HepG2 (cell line): ENCODE measurements around the gene GPN2. TPM values are rescaled to one million over a fixed set of nuclear protein-coding genes. Genes with fewer than 3 reads are reported as not detected.

Experiments used
- ARHGAP35 ChIP-seq: sonication (generic); formaldehyde crosslinking; IDR thresholded peaks from 2 replicates; pipeline ENCODE4 v1.9.0; 2022; ENCODE audit warnings: mild to moderate bottlenecking, inconsistent platforms, moderate library complexity, missing genetic modification reagents, borderline replicate concordance
- FOXA1 ChIP-seq, 2 experiments: fragments of 450-650 bp in 1 of 2; sonication (generic) in 1 of 2; formaldehyde crosslinking in 1 of 2; IDR thresholded peaks; 2 replicates each; pipeline versions ENCODE4 v1.4.0 to v1.6.1; 2016 to 2020; ENCODE audit warnings: missing genetic modification reagents in 1 of 2
- MTA1 ChIP-seq: sonication (generic); formaldehyde crosslinking; IDR thresholded peaks from 2 replicates; pipeline ENCODE4 v1.4.0; 2020; ENCODE audit warnings: missing genetic modification reagents, mild to moderate bottlenecking, borderline replicate concordance
- PAF1 ChIP-seq: IDR thresholded peaks from 2 replicates; pipeline ENCODE4 v1.6.1; 2016; ENCODE audit warnings: missing genetic modification reagents, missing compliant biosample characterization
- PAWR ChIP-seq: sonication (generic); formaldehyde crosslinking; IDR thresholded peaks from 2 replicates; pipeline ENCODE4 v1.4.0; 2020; ENCODE audit warnings: missing genetic modification reagents, mild to moderate bottlenecking, borderline replicate concordance
- RAD21 ChIP-seq: fragments of 450-650 bp; formaldehyde crosslinking; IDR thresholded peaks from 2 replicates; pipeline ENCODE4 v1.5.0; 2020; ENCODE audit warnings: mild to moderate bottlenecking
- SOX5 ChIP-seq: IDR thresholded peaks from 2 replicates; pipeline ENCODE4 v1.6.1; 2016; ENCODE audit warnings: borderline replicate concordance
- TBX3 ChIP-seq: fragments of 450-650 bp; IDR thresholded peaks from 2 replicates; pipeline ENCODE4 v1.6.1; 2017; ENCODE audit warnings: antibody characterized with exemption, mild to moderate bottlenecking, inconsistent platforms, borderline replicate concordance
- TP53 ChIP-seq: sonication (generic); formaldehyde crosslinking; conservative IDR thresholded peaks from 2 replicates; pipeline ENCODE4 v1.4.0; 2020; ENCODE audit warnings: missing genetic modification reagents
- XBP1 ChIP-seq: sonication (generic); formaldehyde crosslinking; IDR thresholded peaks from 2 replicates; pipeline ENCODE4 v1.5.0; 2020; ENCODE audit warnings: missing genetic modification reagents
- ZFX ChIP-seq: sonication (generic); formaldehyde crosslinking; IDR thresholded peaks from 2 replicates; pipeline ENCODE4 v1.4.0; 2020; ENCODE audit warnings: mild to moderate bottlenecking, low read depth, missing genetic modification reagents, moderate library complexity
- ZNF17 ChIP-seq: sonication (generic); formaldehyde crosslinking; IDR thresholded peaks from 2 replicates; pipeline ENCODE4 v1.5.0; 2020; ENCODE audit warnings: mild to moderate bottlenecking, missing genetic modification reagents
- ZNF234 ChIP-seq: sonication (generic); formaldehyde crosslinking; conservative IDR thresholded peaks from 2 replicates; pipeline ENCODE4 v1.5.1; 2020; ENCODE audit warnings: mild to moderate bottlenecking, missing genetic modification reagents
- ZNF367 ChIP-seq: sonication (generic); formaldehyde crosslinking; IDR thresholded peaks from 2 replicates; pipeline ENCODE4 v1.4.0; 2020; ENCODE audit warnings: missing genetic modification reagents, borderline replicate concordance
- ZNF737 ChIP-seq: sonication (generic); formaldehyde crosslinking; IDR thresholded peaks from 2 replicates; pipeline ENCODE4 v1.5.0; 2020; ENCODE audit warnings: missing genetic modification reagents, mild to moderate bottlenecking, borderline replicate concordance
- ZNF790 ChIP-seq: sonication (generic); formaldehyde crosslinking; IDR thresholded peaks from 2 replicates; pipeline ENCODE4 v1.8.0; 2022; ENCODE audit warnings: missing genetic modification reagents, mild to moderate bottlenecking, borderline replicate concordance
- ZNF841 ChIP-seq: sonication (generic); formaldehyde crosslinking; IDR thresholded peaks from 2 replicates; pipeline ENCODE4 v1.8.1; 2023; ENCODE audit warnings: missing genetic modification reagents, borderline replicate concordance
- ZSCAN9 ChIP-seq: IDR thresholded peaks from 2 replicates; pipeline ENCODE4 v1.6.1; 2016; ENCODE audit warnings: borderline replicate concordance
- polyA plus RNA-seq, 8 experiments: library from polyadenylated mRNA; depleted of rRNA in 3 of 8; stranded (reverse) in 7 of 8; unstranded in 1 of 8; fragments of >200 nt; fragmentation: Illumina TruSeq in 4 of 8; extraction: Trizol in 4 of 8; gene quantifications; 2 replicates each; pipeline versions ENCODE4 v1.2.1 to v1.2.3, GENCODE V29; 2011 to 2016; ENCODE audit warnings: low read depth in 4 of 8, missing spikeins in 1 of 8, mixed read lengths in 1 of 8; ENCODE audit not compliant: insufficient read depth in 1 of 8
- total RNA-seq, 5 experiments: library from RNA; depleted of rRNA; stranded (reverse); fragments of >200 nt; fragmentation: Illumina TruSeq; extraction: Trizol; gene quantifications; 2 replicates each; pipeline ENCODE4 v1.2.3, GENCODE V29; 2016; ENCODE audit warnings: low read depth in 1 of 5
- TF ChIP-seq, protein P1 (sequence below): sonication (generic); formaldehyde crosslinking; IDR thresholded peaks from 2 replicates; pipeline ENCODE4 v1.8.0; 2022; ENCODE audit warnings: mild to moderate bottlenecking, missing genetic modification reagents
- TF ChIP-seq, protein P2 (sequence below): sonication (generic); formaldehyde crosslinking; IDR thresholded peaks from 2 replicates; pipeline ENCODE4 v1.8.1; 2022; ENCODE audit warnings: low read depth, mild to moderate bottlenecking, missing genetic modification reagents
- TF ChIP-seq, protein P3 (sequence below), 2 experiments: sonication (generic) in 1 of 2; formaldehyde crosslinking in 1 of 2; IDR thresholded peaks; 2 replicates each; pipeline versions ENCODE4 v1.5.1 to v1.6.1; 2011 to 2020; ENCODE audit warnings: borderline replicate concordance in 1 of 2, low read depth in 1 of 2, low read length in 1 of 2, mild to moderate bottlenecking in 1 of 2, missing genetic modification reagents in 1 of 2, moderate library complexity in 1 of 2

GPN2 gene
- total and polyA plus RNA-seq, 2 of the 13 experiments (the other 11 are each of a cell fraction or from before 2014, with no cell fraction given), result 19.3 to 38.9 TPM

DNA sequence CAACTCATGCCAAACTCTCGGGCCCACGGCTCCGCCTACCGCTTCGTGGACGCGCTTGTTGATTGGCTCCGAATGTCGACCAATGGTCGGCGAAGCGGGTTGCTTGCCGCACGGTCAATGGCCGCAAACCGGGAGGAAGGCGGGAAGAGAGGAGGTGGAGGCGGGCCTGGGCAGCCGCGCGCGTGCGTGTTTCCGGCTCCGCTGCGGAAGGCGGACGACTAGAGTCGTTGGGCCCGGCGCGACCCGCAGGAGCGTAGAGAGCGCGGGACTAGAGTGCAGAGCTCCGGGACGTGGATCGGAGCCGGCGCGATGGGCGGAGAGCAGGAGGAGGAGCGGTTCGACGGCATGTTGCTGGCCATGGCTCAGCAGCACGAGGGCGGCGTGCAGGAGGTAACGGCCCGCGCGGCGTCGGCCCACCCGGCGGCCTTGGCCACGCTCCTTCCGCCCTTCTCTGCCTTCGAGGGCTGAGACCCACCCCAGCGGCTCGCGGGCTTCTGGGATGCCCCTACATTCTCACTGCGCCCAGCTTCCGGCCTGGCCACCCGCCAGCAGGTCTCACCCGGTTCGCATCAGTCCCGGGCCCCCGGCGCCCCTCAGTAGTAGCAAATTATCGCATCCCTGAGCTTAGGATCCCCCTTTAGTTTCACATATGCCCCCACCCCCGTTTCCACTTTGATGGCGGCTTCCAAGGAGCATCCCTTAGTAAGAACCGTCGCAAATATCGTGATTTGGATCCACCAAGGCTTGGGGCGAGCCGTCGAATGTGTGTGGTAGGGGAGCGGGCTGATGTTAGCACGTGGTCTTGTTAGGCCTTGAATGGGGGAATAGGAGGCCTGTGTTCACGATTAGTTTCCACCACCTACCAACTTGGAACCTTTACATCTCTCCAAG is 31.7 kb upstream of the GPN2 start, which contains the start of gene NUDC (continued):
- no peak for TF ChIP-seq ZNF17
- peak; percentile 59 for TF ChIP-seq RAD21 (CRISPR knock-in tag)
- peak; percentile 97 for TF ChIP-seq ZFX (CRISPR knock-in tag)
- no peak for TF ChIP-seq FOXA1 (IDR thresholded peaks at IDR 0.05)
- peak; percentile 15; the same call in 1 of the 2 replicates for TF ChIP-seq FOXA1 (CRISPR knock-in tag; IDR thresholded peaks at IDR 0.05)
- TF ChIP-seq PAWR, result no peak
- TF ChIP-seq MTA1 (CRISPR knock-in tag), result peak; percentile 51; the same call in 1 of the 2 replicates
- TF ChIP-seq ZNF737, result peak; percentile 96
- peak; percentile 80; the same call in 1 of the 2 replicates for TF ChIP-seq ZNF234 (CRISPR knock-in tag)
- TF ChIP-seq ZNF841 (CRISPR knock-in tag), result no peak
- TF ChIP-seq SOX5 (CRISPR knock-in tag), result no peak
- no peak for TF ChIP-seq TBX3
- TF ChIP-seq TP53 (CRISPR knock-in tag), result no peak
- no peak; the same call in 1 of the 2 replicates for TF ChIP-seq ZNF367 (CRISPR knock-in tag)
- no peak for TF ChIP-seq PAF1 (CRISPR knock-in tag)
- TF ChIP-seq ARHGAP35 (CRISPR knock-in tag), result peak; percentile 66; the same call in 1 of the 2 replicates
- no peak for TF ChIP-seq XBP1
- no peak for TF ChIP-seq ZSCAN9 (CRISPR knock-in tag)
- TF ChIP-seq, protein P1, sequence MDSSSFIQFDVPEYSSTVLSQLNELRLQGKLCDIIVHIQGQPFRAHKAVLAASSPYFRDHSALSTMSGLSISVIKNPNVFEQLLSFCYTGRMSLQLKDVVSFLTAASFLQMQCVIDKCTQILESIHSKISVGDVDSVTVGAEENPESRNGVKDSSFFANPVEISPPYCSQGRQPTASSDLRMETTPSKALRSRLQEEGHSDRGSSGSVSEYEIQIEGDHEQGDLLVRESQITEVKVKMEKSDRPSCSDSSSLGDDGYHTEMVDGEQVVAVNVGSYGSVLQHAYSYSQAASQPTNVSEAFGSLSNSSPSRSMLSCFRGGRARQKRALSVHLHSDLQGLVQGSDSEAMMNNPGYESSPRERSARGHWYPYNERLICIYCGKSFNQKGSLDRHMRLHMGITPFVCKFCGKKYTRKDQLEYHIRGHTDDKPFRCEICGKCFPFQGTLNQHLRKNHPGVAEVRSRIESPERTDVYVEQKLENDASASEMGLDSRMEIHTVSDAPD (CRISPR knock-in tag), result no peak
- TF ChIP-seq, protein P2, sequence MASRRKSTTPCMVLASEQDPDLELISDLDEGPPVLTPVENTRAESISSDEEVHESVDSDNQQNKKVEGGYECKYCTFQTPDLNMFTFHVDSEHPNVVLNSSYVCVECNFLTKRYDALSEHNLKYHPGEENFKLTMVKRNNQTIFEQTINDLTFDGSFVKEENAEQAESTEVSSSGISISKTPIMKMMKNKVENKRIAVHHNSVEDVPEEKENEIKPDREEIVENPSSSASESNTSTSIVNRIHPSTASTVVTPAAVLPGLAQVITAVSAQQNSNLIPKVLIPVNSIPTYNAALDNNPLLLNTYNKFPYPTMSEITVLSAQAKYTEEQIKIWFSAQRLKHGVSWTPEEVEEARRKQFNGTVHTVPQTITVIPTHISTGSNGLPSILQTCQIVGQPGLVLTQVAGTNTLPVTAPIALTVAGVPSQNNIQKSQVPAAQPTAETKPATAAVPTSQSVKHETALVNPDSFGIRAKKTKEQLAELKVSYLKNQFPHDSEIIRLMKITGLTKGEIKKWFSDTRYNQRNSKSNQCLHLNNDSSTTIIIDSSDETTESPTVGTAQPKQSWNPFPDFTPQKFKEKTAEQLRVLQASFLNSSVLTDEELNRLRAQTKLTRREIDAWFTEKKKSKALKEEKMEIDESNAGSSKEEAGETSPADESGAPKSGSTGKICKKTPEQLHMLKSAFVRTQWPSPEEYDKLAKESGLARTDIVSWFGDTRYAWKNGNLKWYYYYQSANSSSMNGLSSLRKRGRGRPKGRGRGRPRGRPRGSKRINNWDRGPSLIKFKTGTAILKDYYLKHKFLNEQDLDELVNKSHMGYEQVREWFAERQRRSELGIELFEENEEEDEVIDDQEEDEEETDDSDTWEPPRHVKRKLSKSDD (CRISPR knock-in tag), result no peak
- 0 out of 2 replicates have a peak, but pooled peaks have one; percentile 91 for TF ChIP-seq ZNF790 (CRISPR knock-in tag)
- TF ChIP-seq, protein P3, sequence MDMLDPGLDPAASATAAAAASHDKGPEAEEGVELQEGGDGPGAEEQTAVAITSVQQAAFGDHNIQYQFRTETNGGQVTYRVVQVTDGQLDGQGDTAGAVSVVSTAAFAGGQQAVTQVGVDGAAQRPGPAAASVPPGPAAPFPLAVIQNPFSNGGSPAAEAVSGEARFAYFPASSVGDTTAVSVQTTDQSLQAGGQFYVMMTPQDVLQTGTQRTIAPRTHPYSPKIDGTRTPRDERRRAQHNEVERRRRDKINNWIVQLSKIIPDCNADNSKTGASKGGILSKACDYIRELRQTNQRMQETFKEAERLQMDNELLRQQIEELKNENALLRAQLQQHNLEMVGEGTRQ (IDR thresholded peaks at IDR 0.05; ENCODE audit: low read depth, low read length), result no peak
- TF ChIP-seq, protein P3 (CRISPR knock-in tag; IDR thresholded peaks at IDR 0.05; ENCODE audit: borderline replicate concordance), result no peak
